Endothelial cell of umbilical vein (primary cell): Measurements from ENCODE around the gene ADCYAP1. TPM values are rescaled to one million over a fixed set of nuclear protein-coding genes. Genes with fewer than 3 reads are reported as not detected.

Experiments
- BruUV-seq: library from RNA; stranded (reverse); fragments of 400-500 nt; replicated peaks from 2 replicates; lab custom pipeline; 2021; lab: Mats Ljungman, UMichigan
- CTCF ChIA-PET: fragments of 300-600, 350-600 bp; sonication (Branson Sonifier 250); formaldehyde crosslinking; loops from one replicate; lab custom pipeline; 2021; ENCODE audit warnings: antibody characterized with exemption, inconsistent platforms; lab: Charles Lee
- POLR2A ChIA-PET: fragments of 300-600, 350-600 bp; sonication (Branson Sonifier 250); formaldehyde crosslinking; loops from one replicate; lab custom pipeline; 2021; ENCODE audit warnings: antibody characterized with exemption, inconsistent platforms; lab: Charles Lee
- DNase-seq: peaks from one replicate; pipeline ENCODE4 v3.0.0-alpha.2; 2011; ENCODE audit warnings: low read depth, low spot score
- FAIRE-seq: peaks from 2 replicates; lab custom pipeline; 2011; peaks lifted over from hg19 to GRCh38; lab: Jason Lieb, UNC
- H2AFZ ChIP-seq: 2 replicates; pipeline ENCODE4 v1.6.0; 2012; ENCODE audit warnings: low read depth, low read length, control low read depth, inconsistent platforms
- H3K27ac ChIP-seq: 2 replicates; pipeline ENCODE4 v1.5.1; 2011; ENCODE audit warnings: low read depth, mild to moderate bottlenecking, control low read depth, low read length, moderate library complexity; ENCODE audit not compliant: insufficient read depth
- H3K27me3 ChIP-seq, 2 experiments: 2 replicates each; pipeline versions ENCODE4 v1.6.0 to v1.6.1; 2011; ENCODE audit warnings: low read length in 2 of 2, mixed read lengths in 1 of 2; ENCODE audit not compliant: control insufficient read depth in 2 of 2, insufficient read depth in 2 of 2
- H3K36me3 ChIP-seq, 2 experiments: 2 replicates in 1 of 2; 3 replicates in 1 of 2; pipeline ENCODE4 v1.5.1; 2011; ENCODE audit warnings: low read length in 2 of 2, mild to moderate bottlenecking in 1 of 2, moderate library complexity in 1 of 2; ENCODE audit not compliant: control insufficient read depth in 2 of 2, insufficient read depth in 2 of 2; ENCODE audit errors: extremely low read depth in 1 of 2
- H3K4me1 ChIP-seq: 3 replicates; pipeline ENCODE4 v1.5.1; 2011; ENCODE audit warnings: mild to moderate bottlenecking, low read length; ENCODE audit not compliant: control insufficient read depth, insufficient read depth; ENCODE audit errors: extremely low read depth
- H3K4me2 ChIP-seq: 2 replicates; pipeline ENCODE4 v1.6.1; 2011; ENCODE audit warnings: low read length, control low read depth, mixed read lengths; ENCODE audit not compliant: insufficient read depth
- H3K4me3 ChIP-seq, 3 experiments: fragments of 200-600 bp in 1 of 3; sonication (generic), shearing (Covaris generic) in 1 of 3; replicated peaks in 1 of 3; 2 replicates each; pipeline ENCODE4 v1.5.1; 2011 to 2016; ENCODE audit warnings: control low read depth in 3 of 3, low read length in 3 of 3, mild to moderate bottlenecking in 2 of 3, inconsistent platforms in 1 of 3, low read depth in 1 of 3, moderate library complexity in 1 of 3; ENCODE audit not compliant: insufficient read depth in 1 of 3
- H3K79me2 ChIP-seq: 2 replicates; pipeline ENCODE4 v1.6.0; 2012; ENCODE audit warnings: low read length, inconsistent platforms; ENCODE audit not compliant: control insufficient read depth, insufficient read depth
- H3K9ac ChIP-seq: replicated peaks from 2 replicates; pipeline ENCODE3; 2011; ENCODE audit warnings: low read length, control low read depth; ENCODE audit not compliant: insufficient read depth; ENCODE audit errors: extremely low read depth
- H3K9me1 ChIP-seq: replicated peaks from 3 replicates; pipeline ENCODE4 v1.6.0; 2011; ENCODE audit warnings: mild to moderate bottlenecking, low read length; ENCODE audit not compliant: control insufficient read depth, insufficient read depth; ENCODE audit errors: extremely low read depth
- H3K9me3 ChIP-seq: replicated peaks from 2 replicates; pipeline ENCODE4 v1.5.1; 2012; ENCODE audit warnings: low read length, inconsistent platforms; ENCODE audit not compliant: control insufficient read depth, insufficient read depth
- H4K20me1 ChIP-seq: replicated peaks from 2 replicates; pipeline ENCODE3; 2011; ENCODE audit warnings: mild to moderate bottlenecking, low read length; ENCODE audit not compliant: control insufficient read depth, insufficient read depth; ENCODE audit errors: extremely low read depth
- EZH2 ChIP-seq: IDR thresholded peaks from 2 replicates; pipeline ENCODE4 v1.6.1; 2012; ENCODE audit warnings: borderline replicate concordance, low read depth, mild to moderate bottlenecking, moderate library complexity, low read length, inconsistent platforms; ENCODE audit not compliant: severe bottlenecking
- FOS ChIP-seq: IDR thresholded peaks from 2 replicates; pipeline ENCODE4 v1.6.1; 2011; ENCODE audit warnings: mild to moderate bottlenecking, low read length, moderate library complexity, borderline replicate concordance; ENCODE audit not compliant: insufficient read depth
- GATA2 ChIP-seq: IDR thresholded peaks from 2 replicates; pipeline ENCODE4 v1.7.0; 2011; ENCODE audit warnings: low read depth, mild to moderate bottlenecking, moderate library complexity, mixed read lengths, low read length; ENCODE audit not compliant: insufficient read length, insufficient read depth
- JUN ChIP-seq: IDR thresholded peaks from 2 replicates; pipeline ENCODE4 v1.6.1; 2011; ENCODE audit warnings: borderline replicate concordance, low read depth; ENCODE audit not compliant: insufficient read length, insufficient read depth
- MAX ChIP-seq: IDR thresholded peaks from 2 replicates; pipeline ENCODE4 v1.6.1; 2011; ENCODE audit not compliant: insufficient read depth, insufficient read length
- MYC ChIP-seq: IDR thresholded peaks from one replicate; pipeline ENCODE4 v1.6.1; 2011; ENCODE audit warnings: mild to moderate bottlenecking, low read depth, low read length
- POLR2A ChIP-seq: IDR thresholded peaks from 2 replicates; pipeline ENCODE4 v1.6.1; 2012; ENCODE audit warnings: low read depth, mild to moderate bottlenecking, control low read depth, low read length
- POLR2AphosphoS5 ChIP-seq: IDR thresholded peaks from 2 replicates; pipeline ENCODE4 v1.6.1; 2012; ENCODE audit warnings: low read depth, mild to moderate bottlenecking, control low read depth, low read length, moderate library complexity; ENCODE audit not compliant: insufficient read depth
- dilution Hi-C: fragments of 300-500 bp; cut with MboI; formaldehyde crosslinking; loops from one replicate; pipeline ENCODE4 v1.15.0; 2019; ENCODE audit warnings: low sequenced_read_pairs; ENCODE audit not compliant: extremely low pct_ligation_motif_present
- intact Hi-C: fragments of 100-400 bp; cut with micrococcal nuclease; formaldehyde crosslinking; loops from one replicate; pipeline ENCODE4 v1.10.0; 2022
- polyA plus RNA-seq, 4 experiments: library from polyadenylated mRNA; depleted of rRNA in 3 of 4; stranded (reverse) in 3 of 4; unstranded in 1 of 4; fragments of >200 nt; gene quantifications; 2 replicates each; pipeline versions ENCODE4 v1.2.1 to v1.2.3, GENCODE V29; 2011 to 2012; ENCODE audit warnings: missing spikeins in 1 of 4
- total RNA-seq: library from RNA; stranded (reverse); gene quantifications from 2 replicates; pipeline ENCODE4 v1.2.3, GENCODE V29; 2021
- TF ChIP-seq, protein P1 (sequence below), 2 donors: IDR thresholded peaks; 1 replicate in 1 of 2; 2 replicates in 1 of 2; pipeline ENCODE4 v1.5.1; 2011; ENCODE audit warnings: low read length in 2 of 2, mild to moderate bottlenecking in 2 of 2, moderate library complexity in 2 of 2, control low read depth in 1 of 2, inconsistent platforms in 1 of 2, low read depth in 1 of 2; ENCODE audit not compliant: insufficient read depth in 1 of 2; ENCODE audit errors: extremely low read depth in 1 of 2

The ADCYAP1 gene
- total and polyA plus RNA-seq, 2 donors (not counting 3 experiments of a cell fraction or from before 2014, with no cell fraction given) = not detected

GRCh38 chr18:936941-937340, 32.3 kb downstream of the ADCYAP1 start:
- Histone ChIP-seq H4K20me1 (no peaks in the 10 kb centered on the region), H3K9me3 (no peaks in the 10 kb centered on the region), H3K27ac (no peak overlapping the region), H3K27me3 (no peaks in the 10 kb centered on the region), H3K4me3 (no peak overlapping the region), H3K9me1 (no peaks in the 10 kb centered on the region), H3K4me1 (no peaks in the 10 kb centered on the region), H3K4me2 (no peak overlapping the region), H2AFZ (no peak overlapping the region), H3K36me3 (no peaks in the 10 kb centered on the region), H3K9ac (no peak overlapping the region), H3K79me2 (no peaks in the 10 kb centered on the region)
- FAIRE-seq = no peak
- no peak for DNase-seq
- dilution Hi-C loops = no loop called here
- no TSS peak for BruUV-seq
- ChIA-PET CTCF (no interaction called here), POLR2A (no interaction called here)
- TF ChIP-seq POLR2AphosphoS5 (no peak), EZH2 (no peak)
- intact Hi-C loops = no loop called here

DNA sequence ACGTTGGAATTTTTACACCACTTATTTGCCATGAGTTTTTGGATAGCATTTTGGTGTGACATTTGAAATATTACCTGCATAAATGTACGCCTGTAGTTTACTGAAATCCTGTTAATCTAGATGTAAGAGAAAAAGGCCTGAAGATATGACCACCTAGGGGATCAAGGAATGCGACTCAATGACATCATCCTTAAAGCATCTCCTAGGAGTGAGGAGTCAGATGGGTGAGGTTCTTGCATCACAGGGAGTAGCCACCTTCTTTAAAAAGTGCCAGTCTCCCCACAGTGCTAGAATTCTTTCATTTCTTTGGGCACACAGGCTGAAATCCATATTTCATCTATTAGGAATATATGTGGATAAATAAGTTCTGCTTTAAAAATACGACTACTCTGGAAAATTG, 34.5 kb downstream of the ADCYAP1 start:
- FAIRE-seq = no peak
- CTCF ChIA-PET = no interaction called here
- dilution Hi-C loops = no loop called here
- Histone ChIP-seq H3K9me3 (no peaks in the 10 kb centered on the region), H3K9me1 (no peaks in the 10 kb centered on the region), H3K4me1 (no peaks in the 10 kb centered on the region), H3K27ac (no peak overlapping the region), H3K27me3 (no peaks in the 10 kb centered on the region), H3K4me3 (no peak overlapping the region), H2AFZ (no peak overlapping the region), H3K9ac (no peak overlapping the region), H3K36me3 (no peaks in the 10 kb centered on the region), H3K79me2 (no peaks in the 10 kb centered on the region), H4K20me1 (no peaks in the 10 kb centered on the region), H3K4me2 (no peak overlapping the region)
- intact Hi-C loops = no loop called here
- no peak for TF ChIP-seq EZH2
- TF ChIP-seq, protein P1, sequence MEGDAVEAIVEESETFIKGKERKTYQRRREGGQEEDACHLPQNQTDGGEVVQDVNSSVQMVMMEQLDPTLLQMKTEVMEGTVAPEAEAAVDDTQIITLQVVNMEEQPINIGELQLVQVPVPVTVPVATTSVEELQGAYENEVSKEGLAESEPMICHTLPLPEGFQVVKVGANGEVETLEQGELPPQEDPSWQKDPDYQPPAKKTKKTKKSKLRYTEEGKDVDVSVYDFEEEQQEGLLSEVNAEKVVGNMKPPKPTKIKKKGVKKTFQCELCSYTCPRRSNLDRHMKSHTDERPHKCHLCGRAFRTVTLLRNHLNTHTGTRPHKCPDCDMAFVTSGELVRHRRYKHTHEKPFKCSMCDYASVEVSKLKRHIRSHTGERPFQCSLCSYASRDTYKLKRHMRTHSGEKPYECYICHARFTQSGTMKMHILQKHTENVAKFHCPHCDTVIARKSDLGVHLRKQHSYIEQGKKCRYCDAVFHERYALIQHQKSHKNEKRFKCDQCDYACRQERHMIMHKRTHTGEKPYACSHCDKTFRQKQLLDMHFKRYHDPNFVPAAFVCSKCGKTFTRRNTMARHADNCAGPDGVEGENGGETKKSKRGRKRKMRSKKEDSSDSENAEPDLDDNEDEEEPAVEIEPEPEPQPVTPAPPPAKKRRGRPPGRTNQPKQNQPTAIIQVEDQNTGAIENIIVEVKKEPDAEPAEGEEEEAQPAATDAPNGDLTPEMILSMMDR (IDR thresholded peaks at IDR 0.05; ENCODE audit: extremely low read depth in 1 of 2, insufficient read depth in 1 of 2, low read depth in 1 of 2, low read length in 2 of 2) = no peak
- TF ChIP-seq JUN = no peak
- TF ChIP-seq MYC = no peak
- no peak for TF ChIP-seq POLR2A
- no peak for TF ChIP-seq FOS
- TF ChIP-seq GATA2 = no peak
- no peak for TF ChIP-seq MAX
- no peak for TF ChIP-seq POLR2AphosphoS5
- POLR2A ChIA-PET = no interaction called here
- DNase-seq = no peak
- no TSS peak for BruUV-seq
